ENCODE data around the gene NAIF1. TPM values are rescaled to one million over a fixed set of nuclear protein-coding genes. Genes with fewer than 3 reads are reported as not detected.
"Not testable (repeated sequence)": the region's sequence is repeated elsewhere in the genome, so short reads cannot be mapped to it uniquely, and the experiment has no call there.

NAIF1 gene
- total RNA-seq, 1 donor from 2014 or later = 13.3 TPM

GRCh38 chr9:128072144-128073021, 5.3 kb upstream of the NAIF1 start:
- H3K27ac ChIP-seq = peak overlapping the region; percentile 99
- DNase-seq (ENCODE audit: extremely low spot score in 2 of 2) = no peak
- peak overlapping the region in 1 of 2 donors; percentile 29 for H3K4me3 ChIP-seq
- TF ChIP-seq POLR2A (IDR thresholded peaks at IDR 0.05) (no peak), CTCF (IDR thresholded peaks at IDR 0.05) (no peak), POLR2AphosphoS5 (IDR thresholded peaks at IDR 0.05; ENCODE audit: insufficient read depth in 1 of 2, low read depth in 1 of 2) (peak in 1 of 2 donors; percentile 85)
- H3K27me3 ChIP-seq = no peaks in the 10 kb centered on the region
- H3K4me1 ChIP-seq = peaks cover 64% of the 10 kb centered on the region
- intact Hi-C loops (cut with DNase I) = no loop called here
- H3K9me3 ChIP-seq = no peaks in the 10 kb centered on the region
- H3K36me3 ChIP-seq = no peaks in the 10 kb centered on the region

GRCh38 chr9:128071475-128071874, 4.4 kb upstream of the NAIF1 start:
- intact Hi-C loops (cut with DNase I) = not testable (repeated sequence)
- H3K4me1 ChIP-seq = peaks cover 61% of the 10 kb centered on the region
- H3K4me3 ChIP-seq = peak overlapping the region in 1 of 2 donors; percentile 29

GRCh38 chr9:128070874-128071273, 3.8 kb upstream of the NAIF1 start:
- Histone ChIP-seq H3K4me3 (peak overlapping the region; percentile 29 to 96), H3K27me3 (no peaks in the 10 kb centered on the region), H3K9me3 (no peaks in the 10 kb centered on the region), H3K4me1 (peaks cover 61% of the 10 kb centered on the region), H3K36me3 (no peaks in the 10 kb centered on the region), H3K27ac (peak overlapping the region; percentile 99)
- DNase-seq (ENCODE audit: extremely low spot score in 2 of 2) = no peak
- no peak for TF ChIP-seq POLR2AphosphoS5 (IDR thresholded peaks at IDR 0.05; ENCODE audit: insufficient read depth in 1 of 2, low read depth in 1 of 2)
- TF ChIP-seq CTCF (IDR thresholded peaks at IDR 0.05) = no peak
- no peak for TF ChIP-seq POLR2A (IDR thresholded peaks at IDR 0.05)
- intact Hi-C loops (cut with DNase I) = no loop called here

More at GRCh38 chr9:128071475-128071874, 4.4 kb upstream of the NAIF1 start:
- H3K27me3 ChIP-seq; DNase-seq (ENCODE audit: extremely low spot score in 2 of 2); H3K36me3 ChIP-seq; H3K9me3 ChIP-seq: not testable (repeated sequence)
- H3K27ac ChIP-seq = peak overlapping the region; percentile 99

GRCh38 chr9:128068386-128069205, 1.5 kb upstream of the NAIF1 start:
- H3K4me3 ChIP-seq = peak overlapping the region; percentile 74 to 96
- intact Hi-C loops (cut with DNase I) = no loop called here
- H3K27ac ChIP-seq = peak overlapping the region; percentile 99
- H3K27me3 ChIP-seq = no peaks in the 10 kb centered on the region
- TF ChIP-seq CTCF (IDR thresholded peaks at IDR 0.05) (no peak), POLR2AphosphoS5 (IDR thresholded peaks at IDR 0.05; ENCODE audit: insufficient read depth in 1 of 2, low read depth in 1 of 2) (peak in 1 of 2 donors; percentile 24)
- no peaks in the 10 kb centered on the region for H3K36me3 ChIP-seq
- H3K9me3 ChIP-seq = no peaks in the 10 kb centered on the region
- no peak for DNase-seq (ENCODE audit: extremely low spot score in 2 of 2)
- H3K4me1 ChIP-seq = peaks cover 56% of the 10 kb centered on the region

- no peaks in the 10 kb centered on the region for H3K36me3 ChIP-seq
- no peaks in the 10 kb centered on the region for H3K27me3 ChIP-seq
- peaks cover 56% of the 10 kb centered on the region for H3K4me1 ChIP-seq
Measured at GRCh38 chr9:128067645-128068385, 695 bp upstream of the NAIF1 start, which contains the start of gene SLC25A25. SLC25A25 (plus strand) TSS chr9:128068232; CDS start chr9:128068320, 88 bp downstream.

More at GRCh38 chr9:128067645-128068385, 695 bp upstream of the NAIF1 start, which contains the start of gene SLC25A25:
- H3K9me3 ChIP-seq = no peaks in the 10 kb centered on the region
- intact Hi-C loops (cut with DNase I) = no loop called here
- H3K27ac ChIP-seq = peak within 1 kb of the TSS; percentile 99
- DNase-seq (ENCODE audit: extremely low spot score in 2 of 2) = peak; percentile 99
- peak within 1 kb of the TSS; percentile 74 to 96 for H3K4me3 ChIP-seq
- TF ChIP-seq CTCF (IDR thresholded peaks at IDR 0.05) = no peak
- TF ChIP-seq POLR2AphosphoS5 (IDR thresholded peaks at IDR 0.05; ENCODE audit: insufficient read depth in 1 of 2, low read depth in 1 of 2) = peak in 1 of 2 donors; percentile 61
- peak in 1 of 2 donors; percentile 94 for TF ChIP-seq POLR2A (IDR thresholded peaks at IDR 0.05)

All from vagina (tissue), 2 donors.